GM21786 (cell line): ENCODE data around the gene ARHGAP11A.

ENCODE experiments used
- ATAC-seq: cut with Tn5 transposase; IDR thresholded peaks from one replicate; pipeline ENCODE4 v1.9.1; 2021; ENCODE audit not compliant: unreplicated experiment

The ARHGAP11A gene

GRCh38 chr15:32683906-32684584 lies 68.7 kb downstream of the ARHGAP11A start:
- ATAC-seq = no peak

GRCh38 chr15:32685576-32685975 lies 70.3 kb downstream of the ARHGAP11A start:
- no peak for ATAC-seq

- ATAC-seq = no peak
Observed at GRCh38 chr15:32687556-32687955, 72.3 kb downstream of the ARHGAP11A start.

DNA sequence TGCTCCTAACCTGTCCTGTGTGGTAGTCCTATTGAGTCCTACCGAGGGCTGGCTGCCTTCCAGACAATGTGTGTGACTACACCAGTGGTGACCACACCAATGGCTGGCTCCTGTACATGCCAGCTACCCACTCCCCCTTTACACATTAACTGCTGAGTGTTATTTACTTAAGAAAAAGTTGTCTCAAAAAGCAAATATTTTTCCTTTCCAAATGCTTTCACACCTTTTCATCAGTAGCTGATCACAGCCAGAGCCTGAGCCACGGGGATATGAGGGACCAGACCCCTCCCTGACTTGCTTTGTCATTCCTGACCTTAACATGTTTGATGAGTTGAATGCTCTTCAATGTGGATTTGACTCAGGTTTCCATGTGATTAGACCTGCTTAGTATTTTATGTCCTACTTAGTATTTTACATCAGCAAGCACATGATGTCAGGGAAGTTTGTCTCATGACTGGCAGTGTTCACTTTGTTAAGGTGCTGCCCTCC lies 72.9 kb downstream of the ARHGAP11A start:
- ATAC-seq = no peak
